ENCODE data around the gene FBN1. TPM values are rescaled to one million over a fixed set of nuclear protein-coding genes. Genes with fewer than 3 reads are reported as not detected.

FBN1 gene
- total RNA-seq, 1 experiment from 2014 or later = 0.43 TPM

- Mint-ChIP-seq H3K27ac (ENCODE audit: unreplicated experiment) (no peak overlapping the region), H3K27me3 (ENCODE audit: insufficient read depth, unreplicated experiment) (peaks cover 16% of the 10 kb centered on the region), H3K4me1 (ENCODE audit: low read depth, unreplicated experiment) (no peaks in the 10 kb centered on the region), H3K4me3 (ENCODE audit: unreplicated experiment) (no peak overlapping the region), H3K9me3 (ENCODE audit: unreplicated experiment) (no peaks in the 10 kb centered on the region), H3K36me3 (ENCODE audit: insufficient read depth, unreplicated experiment) (no peaks in the 10 kb centered on the region)
- H3K4me3 ChIP-seq (ENCODE audit: low read depth, low read length) = no peak overlapping the region
- BruUV-seq (replicated peaks) = no TSS peak
- no peaks in the 10 kb centered on the region for H3K9me3 ChIP-seq
- no peak for DNase-seq
- H3K4me1 ChIP-seq = no peaks in the 10 kb centered on the region
- ChIA-PET POLR2A (no interaction called here), CTCF (no interaction called here)
- H3K36me3 ChIP-seq (ENCODE audit: control insufficient read depth, insufficient read depth, low read length) = no peaks in the 10 kb centered on the region
- intact Hi-C loops (cut with micrococcal nuclease; ENCODE audit: unreplicated experiment) = no loop called here
- H3K27me3 ChIP-seq (replicated peaks; ENCODE audit: control insufficient read depth, insufficient read depth, low read length) = no peaks in the 10 kb centered on the region
- no peak for TF ChIP-seq CTCF (IDR thresholded peaks at IDR 0.05; ENCODE audit: insufficient read depth in 1 of 2, low read depth in 1 of 2, low read length in 1 of 2, severe bottlenecking in 1 of 2, unreplicated experiment in 1 of 2)
Observed at GRCh38 chr15:48385031-48385830, 260.3 kb downstream of the FBN1 start.

- H3K27ac Mint-ChIP-seq (ENCODE audit: unreplicated experiment) = no peak overlapping the region
- intact Hi-C loops (cut with micrococcal nuclease; ENCODE audit: unreplicated experiment) = no loop called here
Observed at GRCh38 chr15:48384616-48385015, 260.9 kb downstream of the FBN1 start.

GRCh38 chr15:48383031-48383430 is 262.5 kb downstream of the FBN1 start:
- Mint-ChIP-seq H3K4me3 (ENCODE audit: unreplicated experiment) (no peak overlapping the region), H3K27ac (ENCODE audit: unreplicated experiment) (no peak overlapping the region), H3K9me3 (ENCODE audit: unreplicated experiment) (peaks cover 2% of the 10 kb centered on the region), H3K36me3 (ENCODE audit: insufficient read depth, unreplicated experiment) (no peaks in the 10 kb centered on the region), H3K4me1 (ENCODE audit: low read depth, unreplicated experiment) (no peaks in the 10 kb centered on the region), H3K27me3 (ENCODE audit: insufficient read depth, unreplicated experiment) (peaks cover 11% of the 10 kb centered on the region)
- H3K4me1 ChIP-seq = no peaks in the 10 kb centered on the region
- no peaks in the 10 kb centered on the region for H3K36me3 ChIP-seq (ENCODE audit: control insufficient read depth, insufficient read depth, low read length)
- no peak for TF ChIP-seq CTCF (IDR thresholded peaks at IDR 0.05; ENCODE audit: insufficient read depth in 1 of 2, low read depth in 1 of 2, low read length in 1 of 2, severe bottlenecking in 1 of 2, unreplicated experiment in 1 of 2)
- intact Hi-C loops (cut with micrococcal nuclease; ENCODE audit: unreplicated experiment) = no loop called here
- no peak for DNase-seq
- BruUV-seq (replicated peaks) = no TSS peak
- POLR2A ChIA-PET = no interaction called here
- H3K9me3 ChIP-seq = no peaks in the 10 kb centered on the region
- no peaks in the 10 kb centered on the region for H3K27me3 ChIP-seq (replicated peaks; ENCODE audit: control insufficient read depth, insufficient read depth, low read length)
- CTCF ChIA-PET = no interaction called here
- no peak overlapping the region for H3K4me3 ChIP-seq (ENCODE audit: low read depth, low read length)

More at GRCh38 chr15:48384616-48385015, 260.9 kb downstream of the FBN1 start:
- ChIA-PET POLR2A (no interaction called here), CTCF (no interaction called here)
- H3K27me3 ChIP-seq (replicated peaks; ENCODE audit: control insufficient read depth, insufficient read depth, low read length) = no peaks in the 10 kb centered on the region
- no peaks in the 10 kb centered on the region for H3K4me1 ChIP-seq
- Mint-ChIP-seq H3K4me1 (ENCODE audit: low read depth, unreplicated experiment) (no peaks in the 10 kb centered on the region), H3K27me3 (ENCODE audit: insufficient read depth, unreplicated experiment) (peaks cover 16% of the 10 kb centered on the region), H3K36me3 (ENCODE audit: insufficient read depth, unreplicated experiment) (no peaks in the 10 kb centered on the region), H3K4me3 (ENCODE audit: unreplicated experiment) (no peak overlapping the region), H3K9me3 (ENCODE audit: unreplicated experiment) (no peaks in the 10 kb centered on the region)
- BruUV-seq (replicated peaks) = no TSS peak
- no peak overlapping the region for H3K4me3 ChIP-seq (ENCODE audit: low read depth, low read length)
- DNase-seq = no peak
- H3K36me3 ChIP-seq (ENCODE audit: control insufficient read depth, insufficient read depth, low read length) = no peaks in the 10 kb centered on the region
- TF ChIP-seq CTCF (IDR thresholded peaks at IDR 0.05; ENCODE audit: insufficient read depth in 1 of 2, low read depth in 1 of 2, low read length in 1 of 2, severe bottlenecking in 1 of 2, unreplicated experiment in 1 of 2) = no peak
- H3K9me3 ChIP-seq = no peaks in the 10 kb centered on the region
